NCI-H1092 treated with DMSO at 0.1 percent for 48 hours (cell line): Measurements from ENCODE around the gene CAMP.
"Not testable (repeated sequence)": the region's sequence is repeated elsewhere in the genome, so short reads cannot be mapped to it uniquely, and the experiment has no call there.

Experiments
- DNase-seq: peaks from one replicate; lab custom pipeline; 2025; lab: John Stamatoyannopoulos, UW

The CAMP gene

DNA sequence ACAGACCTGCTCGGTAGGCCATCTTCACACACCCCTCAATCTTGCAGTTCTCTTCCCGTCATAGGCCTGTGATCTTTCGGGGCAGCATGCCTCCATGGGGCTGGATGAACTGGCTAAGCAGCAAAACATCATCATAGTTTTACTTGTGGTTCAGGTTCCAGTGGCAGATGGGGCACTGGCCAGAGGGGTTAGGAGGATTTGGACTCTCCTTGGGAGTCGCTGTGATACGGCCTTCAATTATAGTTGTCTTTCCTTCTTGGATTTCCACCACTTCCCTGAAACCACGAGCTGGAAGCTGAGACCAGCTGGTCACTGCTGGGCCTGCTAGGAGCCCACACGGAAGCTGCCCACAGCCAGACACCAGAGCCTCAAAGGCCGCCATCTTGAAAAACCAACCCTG, 33.3 kb downstream of the CAMP start:
- no peak for DNase-seq

DNA sequence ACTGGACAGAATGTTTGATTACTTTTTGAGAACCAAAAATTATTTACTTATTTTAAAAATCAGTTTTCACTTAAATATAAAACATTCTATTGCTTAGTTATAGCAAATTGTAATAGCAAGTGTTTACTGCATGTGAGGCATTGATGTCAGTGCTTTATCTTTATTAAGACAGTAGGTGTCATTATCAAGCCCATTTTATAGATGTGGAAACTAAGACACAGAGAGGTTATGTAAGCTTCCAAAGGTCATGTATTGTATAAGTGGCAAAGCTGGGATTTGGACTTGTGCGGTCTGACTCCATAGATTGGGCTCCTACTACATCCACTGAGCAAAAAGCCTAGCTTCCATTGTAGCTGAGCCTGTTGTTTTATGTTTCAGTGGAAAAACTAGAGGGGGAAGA, 35.2 kb downstream of the CAMP start:
- no peak for DNase-seq

DNA sequence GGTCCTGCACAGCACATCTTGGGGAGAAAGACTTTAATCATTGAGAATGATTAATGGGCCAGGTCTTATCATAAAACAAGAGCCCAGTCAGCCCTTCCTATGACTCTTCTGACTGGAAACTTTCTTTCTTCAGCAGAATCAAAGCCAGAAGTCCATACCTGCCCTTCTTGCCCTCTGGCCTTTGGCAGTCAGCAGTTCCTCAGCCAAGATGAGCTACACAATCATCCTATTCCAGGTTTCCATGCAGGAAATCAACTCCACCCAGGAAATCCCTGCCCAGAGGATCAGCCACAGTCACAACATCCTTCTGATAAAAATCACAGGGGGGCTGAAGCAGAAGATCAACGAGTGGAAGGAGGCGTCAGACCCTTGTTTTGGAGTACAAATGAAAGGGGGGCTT, 44.5 kb downstream of the CAMP start:
- DNase-seq, result no peak

DNA sequence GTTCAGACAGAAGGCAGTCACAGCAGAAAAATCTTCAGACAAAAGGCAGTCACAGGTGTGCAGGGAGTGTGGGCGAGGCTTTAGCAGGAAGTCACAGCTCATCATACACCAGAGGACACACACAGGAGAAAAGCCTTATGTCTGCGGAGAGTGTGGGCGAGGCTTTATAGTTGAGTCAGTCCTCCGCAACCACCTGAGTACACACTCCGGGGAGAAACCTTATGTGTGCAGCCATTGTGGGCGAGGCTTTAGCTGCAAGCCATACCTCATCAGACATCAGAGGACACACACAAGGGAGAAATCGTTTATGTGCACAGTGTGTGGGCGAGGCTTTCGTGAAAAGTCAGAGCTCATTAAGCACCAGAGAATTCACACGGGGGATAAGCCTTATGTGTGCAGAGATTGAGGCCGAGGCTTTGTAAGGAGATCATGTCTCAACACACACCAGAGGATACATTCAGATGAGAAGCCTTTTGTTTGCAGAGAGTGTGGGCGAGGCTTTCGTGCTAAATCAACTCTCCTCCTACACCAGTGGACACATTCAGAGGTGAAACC, 45.2 kb downstream of the CAMP start:
- DNase-seq, result no peak

DNA sequence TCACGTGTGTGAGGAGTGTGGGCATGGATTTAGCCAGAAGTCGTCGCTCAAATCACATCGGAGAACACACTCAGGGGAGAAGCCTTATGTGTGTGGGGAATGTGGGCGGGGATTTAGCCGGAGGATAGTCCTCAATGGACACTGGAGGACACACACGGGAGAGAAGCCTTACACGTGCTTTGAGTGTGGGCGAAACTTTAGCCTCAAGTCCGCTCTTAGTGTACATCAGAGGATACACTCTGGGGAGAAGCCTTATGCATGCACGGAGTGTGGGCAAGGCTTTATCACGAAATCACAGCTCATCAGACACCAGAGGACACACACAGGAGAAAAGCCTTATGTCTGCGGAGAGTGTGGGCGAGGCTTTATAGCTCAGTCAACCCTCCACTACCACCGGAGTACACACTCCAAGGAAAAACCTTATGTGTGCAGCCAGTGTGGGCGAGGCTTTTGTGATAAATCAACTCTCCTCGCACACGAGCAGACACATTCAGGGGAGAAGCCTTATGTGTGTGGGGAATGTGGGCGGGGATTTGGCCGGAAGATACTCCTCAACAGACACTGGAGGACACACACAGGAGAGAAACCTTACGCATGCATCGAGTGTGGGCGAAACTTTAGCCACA, 45.8 kb downstream of the CAMP start:
- no peak for DNase-seq

DNA sequence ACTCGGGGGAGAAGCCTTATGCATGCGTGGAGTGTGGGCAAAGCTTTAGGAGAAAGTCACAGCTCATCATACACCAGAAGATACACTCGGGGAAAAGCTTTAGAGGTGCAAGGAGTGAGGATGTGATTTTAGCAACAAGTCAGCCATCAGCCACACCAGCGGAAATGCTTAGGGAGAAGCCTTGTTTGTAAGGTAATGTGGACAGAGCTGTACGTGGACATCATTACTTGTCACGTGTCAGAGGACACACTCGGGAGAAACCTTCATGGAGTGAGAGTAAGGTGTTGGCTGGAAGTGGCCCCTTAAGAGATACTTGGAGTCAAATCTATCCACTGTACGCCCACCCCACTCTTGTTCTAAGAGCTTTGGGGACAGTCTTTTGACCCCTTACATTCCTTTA, 46.3 kb downstream of the CAMP start:
- no peak for DNase-seq

DNA sequence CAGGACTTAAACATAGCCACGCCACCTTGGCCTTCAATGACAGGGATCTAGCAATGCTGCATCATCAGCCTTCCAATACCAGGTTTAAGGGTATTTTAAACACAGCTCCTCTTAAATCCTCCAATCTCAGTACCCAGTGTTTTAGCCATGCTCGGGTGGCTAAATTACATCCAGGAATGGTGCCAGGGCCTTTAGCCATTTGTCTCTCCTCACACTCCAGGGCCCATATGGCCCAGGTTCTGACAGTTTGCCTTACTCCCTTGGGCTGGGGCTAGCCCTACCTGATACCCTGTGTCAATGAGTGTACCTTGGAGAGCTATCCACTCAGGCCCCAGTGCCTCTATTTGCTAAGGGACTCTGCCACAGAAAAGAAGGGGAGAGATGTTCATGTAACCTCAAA, 47.0 kb downstream of the CAMP start:
- DNase-seq, result no peak

DNA sequence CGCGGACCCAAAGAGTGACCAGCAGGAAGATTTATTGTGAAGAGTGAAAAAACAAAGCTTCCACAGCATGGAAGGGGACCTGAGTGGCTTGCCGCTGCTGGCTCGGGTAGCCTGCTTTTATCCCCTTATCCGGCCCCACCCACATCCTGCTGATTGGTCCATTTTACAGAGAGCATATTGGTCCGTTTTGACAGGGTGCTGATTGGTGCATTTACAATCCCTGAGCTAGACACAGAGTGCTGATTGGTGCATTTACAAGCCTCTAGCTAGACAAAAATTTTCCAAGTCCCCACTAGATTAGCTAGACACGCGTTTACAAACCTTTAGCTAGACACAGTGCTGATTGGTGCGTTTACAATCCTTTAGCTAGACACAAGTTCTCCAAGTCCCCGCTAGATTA, 47.9 kb downstream of the CAMP start:
- DNase-seq, result not testable (repeated sequence)

DNA sequence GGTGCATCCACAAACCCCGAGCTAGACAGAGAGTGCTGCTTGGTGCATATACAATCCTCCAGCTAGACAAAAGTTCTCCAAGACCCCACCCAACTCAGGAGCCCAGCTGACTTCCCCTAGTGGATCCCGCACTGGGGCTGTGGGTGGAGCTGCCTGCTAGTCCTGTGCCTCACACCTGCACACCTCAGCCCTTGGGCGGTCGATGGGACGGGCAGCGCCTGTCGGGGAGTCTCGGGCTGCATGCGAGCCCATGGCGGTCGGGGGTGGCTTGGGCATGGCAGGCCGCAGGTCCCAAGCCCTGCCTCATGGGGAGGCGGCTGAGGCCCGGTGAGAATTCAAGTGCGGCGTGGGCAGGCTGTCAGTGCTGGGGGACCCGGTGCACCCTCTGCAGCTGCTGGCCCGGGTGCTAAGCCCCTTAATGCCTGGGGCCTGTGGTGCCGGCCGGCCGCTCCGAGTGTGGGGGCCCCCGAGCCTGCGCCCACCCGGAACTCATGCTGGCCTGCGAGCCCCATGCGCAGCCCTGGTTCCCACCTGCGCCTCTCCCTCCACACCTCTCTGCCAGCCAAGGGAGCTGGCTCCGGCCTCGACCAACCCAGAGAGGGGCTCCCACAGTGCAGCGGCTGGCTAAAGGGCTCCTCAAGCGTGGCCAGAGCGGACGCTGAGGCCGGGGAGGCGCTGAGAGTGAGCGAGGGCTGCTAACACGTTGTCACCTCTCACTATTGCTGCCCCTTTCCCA, 48.6 kb downstream of the CAMP start:
- DNase-seq, result no peak

DNA sequence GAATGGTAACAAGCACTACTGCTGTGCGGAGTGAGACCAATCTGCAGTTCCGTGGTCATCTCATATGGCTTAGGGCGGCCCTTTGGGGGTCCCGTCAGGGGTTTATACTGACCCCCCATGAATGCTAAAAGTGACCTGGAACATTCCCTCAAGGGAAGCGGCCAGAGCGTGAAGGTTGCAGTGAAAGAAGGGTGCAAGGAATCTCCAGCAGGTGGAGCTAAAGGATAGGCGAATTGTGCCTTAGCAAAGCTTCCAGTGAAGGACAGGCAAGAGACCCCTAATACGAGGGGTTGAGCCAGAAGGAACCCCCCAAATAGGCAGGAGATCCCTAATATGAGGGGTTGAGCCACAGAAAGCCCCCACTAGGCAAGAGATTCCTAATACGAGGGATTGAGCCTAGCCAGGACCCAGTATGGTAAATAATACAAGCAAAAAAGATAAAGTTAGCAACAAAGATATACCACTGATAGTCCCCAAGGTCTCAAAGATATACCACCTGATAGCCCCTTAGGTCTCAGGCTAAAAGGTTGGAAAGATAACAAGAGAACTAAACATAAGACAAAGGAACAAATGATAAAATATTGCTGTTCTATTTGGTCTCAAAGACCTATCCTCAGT, 50.4 kb downstream of the CAMP start:
- peak; percentile 65 for DNase-seq

DNA sequence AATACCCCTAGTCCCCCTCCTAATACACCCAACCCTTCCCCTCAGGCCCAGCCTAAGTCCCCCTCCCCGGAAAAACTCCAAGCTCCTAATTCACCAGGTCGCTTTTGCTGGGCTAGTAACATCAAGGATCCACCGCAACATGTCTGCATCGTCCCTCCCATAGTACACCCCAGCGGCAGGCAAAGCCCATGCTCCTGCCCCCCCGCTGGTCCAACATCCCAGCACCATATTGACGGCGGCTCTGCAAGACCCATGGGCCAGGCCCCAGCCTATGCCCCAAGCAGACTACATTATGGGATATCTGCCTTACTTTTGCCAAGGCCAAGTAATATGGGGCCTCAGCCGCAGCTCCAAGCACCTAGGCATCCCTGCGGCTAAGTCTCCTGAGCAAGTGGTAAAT, 51.2 kb downstream of the CAMP start:
- DNase-seq, result no peak
